PC-9 (cell line): ENCODE data around the gene TRAF3IP1. TPM values are rescaled to one million over a fixed set of nuclear protein-coding genes. Genes with fewer than 3 reads are reported as not detected.

Experiments used
- BruUV-seq: library from RNA; stranded (reverse); fragments of 400-500 nt; replicated peaks from 2 replicates; lab custom pipeline; 2021; lab: Mats Ljungman, UMichigan
- CTCF ChIA-PET: fragments of 300-600 bp; sonication (Branson Sonifier 250); formaldehyde crosslinking; loops from one replicate; lab custom pipeline; 2022; ENCODE audit warnings: antibody characterized with exemption; lab: Charles Lee
- POLR2A ChIA-PET: fragments of 300-600 bp; sonication (Branson Sonifier 250); formaldehyde crosslinking; loops from one replicate; lab custom pipeline; 2022; ENCODE audit warnings: antibody characterized with exemption; ENCODE audit not compliant: unreplicated experiment; lab: Charles Lee
- DNase-seq, 2 experiments: peaks; one replicate each; pipeline versions ENCODE4 v3.0.0 to v3.0.0-alpha.2; 2015 to 2022; ENCODE audit warnings: mixed read lengths in 1 of 2
- H2AFZ ChIP-seq: fragments of 200-600 bp; sonication (generic); 2 replicates; pipeline ENCODE4 v1.8.1; 2017; ENCODE audit warnings: antibody characterized with exemption
- H3F3A ChIP-seq: fragments of 200-600 bp; sonication (generic); 2 replicates; pipeline ENCODE4 v1.8.1; 2017; ENCODE audit warnings: antibody characterized with exemption, mild to moderate bottlenecking, low read depth; ENCODE audit not compliant: insufficient read depth
- H3K27ac ChIP-seq: fragments of 200-600 bp; sonication (generic); 2 replicates; pipeline ENCODE4 v1.6.1; 2016; ENCODE audit warnings: mixed run types
- H3K27me3 ChIP-seq: fragments of 200-600 bp; sonication (generic); 2 replicates; pipeline ENCODE4 v1.6.1; 2016; ENCODE audit warnings: low read depth, mixed run types; ENCODE audit not compliant: insufficient read depth
- H3K36me3 ChIP-seq: fragments of 200-600 bp; sonication (generic); 2 replicates; pipeline ENCODE4 v1.6.1; 2016; ENCODE audit warnings: low read depth, mixed run types
- H3K4me1 ChIP-seq: fragments of 200-600 bp; sonication (generic); replicated peaks from 2 replicates; pipeline ENCODE4 v1.6.1; 2016; ENCODE audit warnings: mixed run types; ENCODE audit not compliant: insufficient read depth
- H3K4me2 ChIP-seq: fragments of 200-600 bp; sonication (generic); 2 replicates; pipeline ENCODE4 v1.6.1; 2017; ENCODE audit warnings: mixed run types
- H3K4me3 ChIP-seq: fragments of 200-600 bp; sonication (generic); 2 replicates; pipeline ENCODE4 v1.6.1; 2016; ENCODE audit warnings: mixed run types
- H3K79me2 ChIP-seq: fragments of 200-600 bp; sonication (generic); 2 replicates; pipeline ENCODE4 v1.6.1; 2017; ENCODE audit warnings: low read depth, mixed run types
- H3K9me2 ChIP-seq: fragments of 200-600 bp; sonication (generic); 2 replicates; pipeline ENCODE4 v1.8.1; 2017; ENCODE audit warnings: mild to moderate bottlenecking; ENCODE audit not compliant: insufficient read depth
- H3K9me3 ChIP-seq: fragments of 200-600 bp; sonication (generic); 2 replicates; pipeline ENCODE4 v1.8.1; 2016; ENCODE audit warnings: low read depth; ENCODE audit not compliant: insufficient read depth
- H4K20me1 ChIP-seq: fragments of 200-600 bp; sonication (generic); 2 replicates; pipeline ENCODE4 v1.8.1; 2017; ENCODE audit not compliant: insufficient read depth
- CTCF ChIP-seq: fragments of 200-600 bp; sonication (generic); conservative IDR thresholded peaks from 2 replicates; pipeline ENCODE4 v1.6.1; 2017; ENCODE audit warnings: mixed run types, antibody characterized with exemption, mild to moderate bottlenecking, moderate library complexity
- EZH2 ChIP-seq: fragments of 200-600 bp; sonication (generic); IDR thresholded peaks from 2 replicates; pipeline ENCODE4 v1.8.0; 2017; ENCODE audit warnings: antibody characterized with exemption, low read depth
- intact Hi-C: fragments of 100-400 bp; cut with micrococcal nuclease; formaldehyde crosslinking; loops from one replicate; pipeline ENCODE4 v1.10.0; 2022; ENCODE audit not compliant: unreplicated experiment
- total RNA-seq: library from RNA; stranded (reverse); gene quantifications from 2 replicates; pipeline ENCODE4 v1.2.3, GENCODE V29; 2021

TRAF3IP1 gene
- total RNA-seq, 1 experiment from 2014 or later: 51.7 TPM

GRCh38 chr2:238338710-238339394 is 18.5 kb downstream of the TRAF3IP1 start:
- CTCF ChIA-PET: interaction anchor here (0.6 kb wide), 1 partner anchor 17 kb away, joined by 3 read pairs; no protein-coding TSS in a partner anchor
- H3K27me3 ChIP-seq: no peaks in the 10 kb centered on the region
- H3K79me2 ChIP-seq: no peaks in the 10 kb centered on the region
- no peaks in the 10 kb centered on the region for H3K9me3 ChIP-seq
- H3K4me1 ChIP-seq: no peaks in the 10 kb centered on the region
- no peak overlapping the region for H3K4me3 ChIP-seq
- no TSS peak for BruUV-seq
- POLR2A ChIA-PET: no interaction called here
- TF ChIP-seq EZH2 (no peak), CTCF (no peak)
- no peak overlapping the region for H3K4me2 ChIP-seq
- H2AFZ ChIP-seq: no peak overlapping the region
- H4K20me1 ChIP-seq: no peaks in the 10 kb centered on the region
- no peak for DNase-seq
- peaks cover 11% of the 10 kb centered on the region; the same call in 1 of the 2 replicates for H3K36me3 ChIP-seq
- intact Hi-C loops: loop anchor here (5.0 kb wide), 1 partner anchor 82 kb away; no protein-coding TSS in a partner anchor
- no peaks in the 10 kb centered on the region for H3K9me2 ChIP-seq
- no peak overlapping the region for H3K27ac ChIP-seq
- H3F3A ChIP-seq: no peaks in the 10 kb centered on the region

- no peaks in the 10 kb centered on the region for H3K9me3 ChIP-seq
- H3K27me3 ChIP-seq: no peaks in the 10 kb centered on the region
- H3F3A ChIP-seq: no peaks in the 10 kb centered on the region
- ChIA-PET POLR2A (no interaction called here), CTCF (interaction anchor here (0.6 kb wide), 1 partner anchor 17 kb away, joined by 3 read pairs; no protein-coding TSS in a partner anchor)
- no peak for TF ChIP-seq EZH2
- TF ChIP-seq CTCF: no peak
- no peak overlapping the region for H3K27ac ChIP-seq
- H3K4me3 ChIP-seq: no peak overlapping the region
- no peaks in the 10 kb centered on the region for H3K79me2 ChIP-seq
- H3K4me1 ChIP-seq: no peaks in the 10 kb centered on the region
- H3K9me2 ChIP-seq: no peaks in the 10 kb centered on the region
- peak in 1 of 2 experiments; percentile 33 for DNase-seq
- H3K36me3 ChIP-seq: peaks cover 11% of the 10 kb centered on the region; the same call in 1 of the 2 replicates
- H2AFZ ChIP-seq: no peak overlapping the region
- no TSS peak for BruUV-seq
- no peaks in the 10 kb centered on the region for H4K20me1 ChIP-seq
- intact Hi-C loops: loop anchor here (5.0 kb wide), 1 partner anchor 82 kb away; no protein-coding TSS in a partner anchor
- no peak overlapping the region for H3K4me2 ChIP-seq
These were observed 19.1 kb downstream of the TRAF3IP1 start for GRCh38 chr2:238339395-238339780.

GRCh38 chr2:238339814-238340213 is 19.5 kb downstream of the TRAF3IP1 start:
- ChIA-PET CTCF (no interaction called here), POLR2A (no interaction called here)
- Histone ChIP-seq H3F3A (no peaks in the 10 kb centered on the region), H3K79me2 (no peaks in the 10 kb centered on the region), H3K27me3 (no peaks in the 10 kb centered on the region), H3K4me2 (no peak overlapping the region), H3K36me3 (peaks cover 11% of the 10 kb centered on the region; the same call in 1 of the 2 replicates), H3K4me1 (no peaks in the 10 kb centered on the region), H2AFZ (no peak overlapping the region), H3K27ac (no peak overlapping the region), H4K20me1 (no peaks in the 10 kb centered on the region), H3K9me2 (no peaks in the 10 kb centered on the region), H3K9me3 (no peaks in the 10 kb centered on the region), H3K4me3 (no peak overlapping the region)
- intact Hi-C loops: loop anchor here (5.0 kb wide), 1 partner anchor 83 kb away; no protein-coding TSS in a partner anchor
- peak; percentile 23; the same call in 1 of the 2 replicates for TF ChIP-seq CTCF
- TF ChIP-seq EZH2: no peak
- no TSS peak for BruUV-seq
- peak in 1 of 2 experiments; percentile 19 for DNase-seq
